Measurements from ENCODE around the gene MUC20. TPM values are rescaled to one million over a fixed set of nuclear protein-coding genes. Genes with fewer than 3 reads are reported as not detected.

Gene MUC20
- total RNA-seq, 1 donor from 2014 or later: 9.3 TPM

DNA sequence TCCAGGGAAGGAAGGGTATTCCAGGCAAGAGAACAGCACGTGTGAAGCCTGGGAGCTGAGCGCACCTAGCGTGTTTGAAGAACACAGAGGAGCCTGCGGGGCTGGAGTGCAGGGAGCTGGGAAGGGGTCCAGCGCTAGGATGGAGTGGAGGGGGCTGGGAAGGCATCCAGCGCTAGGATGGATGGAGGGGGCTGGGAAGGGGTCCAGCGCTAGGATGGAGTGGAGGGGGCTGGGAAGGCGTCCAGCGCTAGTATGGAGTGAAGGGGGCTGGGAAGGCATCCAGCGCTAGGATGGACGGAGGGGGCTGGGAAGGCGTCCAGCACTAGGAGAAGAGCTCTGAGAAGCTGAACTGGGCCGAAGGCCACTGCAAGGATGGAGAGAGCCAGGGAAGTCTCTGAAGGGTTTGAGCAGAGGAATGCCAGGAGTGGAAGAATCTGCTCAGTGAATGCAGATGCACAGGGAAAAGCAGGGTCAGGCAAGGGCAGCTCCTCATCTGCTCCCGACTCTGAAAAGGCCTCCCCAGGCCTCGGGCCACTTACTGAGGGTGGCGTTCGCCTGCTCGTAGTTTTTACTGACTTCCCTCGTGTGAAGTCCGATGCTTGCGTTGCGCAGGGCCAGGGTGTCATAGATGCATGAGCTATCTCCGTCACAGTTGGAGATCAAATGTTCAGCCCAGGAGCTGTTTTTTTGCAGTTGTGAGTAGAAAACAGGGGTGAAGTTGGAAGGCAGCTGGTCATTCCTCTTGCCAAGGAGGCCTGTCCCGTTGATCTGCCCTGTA is 39.8 kb downstream of the MUC20 start:
- TF ChIP-seq, protein P1, sequence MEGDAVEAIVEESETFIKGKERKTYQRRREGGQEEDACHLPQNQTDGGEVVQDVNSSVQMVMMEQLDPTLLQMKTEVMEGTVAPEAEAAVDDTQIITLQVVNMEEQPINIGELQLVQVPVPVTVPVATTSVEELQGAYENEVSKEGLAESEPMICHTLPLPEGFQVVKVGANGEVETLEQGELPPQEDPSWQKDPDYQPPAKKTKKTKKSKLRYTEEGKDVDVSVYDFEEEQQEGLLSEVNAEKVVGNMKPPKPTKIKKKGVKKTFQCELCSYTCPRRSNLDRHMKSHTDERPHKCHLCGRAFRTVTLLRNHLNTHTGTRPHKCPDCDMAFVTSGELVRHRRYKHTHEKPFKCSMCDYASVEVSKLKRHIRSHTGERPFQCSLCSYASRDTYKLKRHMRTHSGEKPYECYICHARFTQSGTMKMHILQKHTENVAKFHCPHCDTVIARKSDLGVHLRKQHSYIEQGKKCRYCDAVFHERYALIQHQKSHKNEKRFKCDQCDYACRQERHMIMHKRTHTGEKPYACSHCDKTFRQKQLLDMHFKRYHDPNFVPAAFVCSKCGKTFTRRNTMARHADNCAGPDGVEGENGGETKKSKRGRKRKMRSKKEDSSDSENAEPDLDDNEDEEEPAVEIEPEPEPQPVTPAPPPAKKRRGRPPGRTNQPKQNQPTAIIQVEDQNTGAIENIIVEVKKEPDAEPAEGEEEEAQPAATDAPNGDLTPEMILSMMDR (conservative IDR thresholded peaks at IDR 0.05; ENCODE audit: low read depth, low read length): no peak
- DNase-seq (ENCODE audit: low read depth): no peak
- no peak overlapping the region for H3K4me3 ChIP-seq (ENCODE audit: low read depth, low read length)

DNA sequence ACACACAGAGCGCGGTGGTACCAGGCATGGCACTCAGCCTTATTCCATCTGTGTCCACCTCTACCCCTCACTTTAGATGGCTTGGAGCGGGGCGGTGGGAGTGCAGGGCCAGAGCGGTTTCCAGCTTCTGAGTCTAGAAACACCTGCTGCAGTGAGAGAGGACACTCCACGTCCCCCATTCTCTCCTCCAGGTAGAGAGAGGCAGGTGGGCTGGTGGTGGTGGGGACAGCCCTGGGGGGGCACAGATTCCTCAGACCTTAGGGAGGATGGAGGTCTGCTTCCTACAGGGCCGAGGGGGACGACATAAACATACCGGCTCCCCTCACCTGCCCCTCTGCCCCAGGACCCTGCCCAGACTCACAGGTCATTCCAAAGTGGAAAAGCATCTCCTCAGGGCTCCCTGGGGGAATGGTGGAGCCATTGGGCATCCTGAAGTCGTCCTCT is 40.4 kb downstream of the MUC20 start:
- H3K4me3 ChIP-seq (ENCODE audit: low read depth, low read length): no peak overlapping the region
- TF ChIP-seq, protein P1 (conservative IDR thresholded peaks at IDR 0.05; ENCODE audit: low read depth, low read length): no peak
- no peak for DNase-seq (ENCODE audit: low read depth)

DNA sequence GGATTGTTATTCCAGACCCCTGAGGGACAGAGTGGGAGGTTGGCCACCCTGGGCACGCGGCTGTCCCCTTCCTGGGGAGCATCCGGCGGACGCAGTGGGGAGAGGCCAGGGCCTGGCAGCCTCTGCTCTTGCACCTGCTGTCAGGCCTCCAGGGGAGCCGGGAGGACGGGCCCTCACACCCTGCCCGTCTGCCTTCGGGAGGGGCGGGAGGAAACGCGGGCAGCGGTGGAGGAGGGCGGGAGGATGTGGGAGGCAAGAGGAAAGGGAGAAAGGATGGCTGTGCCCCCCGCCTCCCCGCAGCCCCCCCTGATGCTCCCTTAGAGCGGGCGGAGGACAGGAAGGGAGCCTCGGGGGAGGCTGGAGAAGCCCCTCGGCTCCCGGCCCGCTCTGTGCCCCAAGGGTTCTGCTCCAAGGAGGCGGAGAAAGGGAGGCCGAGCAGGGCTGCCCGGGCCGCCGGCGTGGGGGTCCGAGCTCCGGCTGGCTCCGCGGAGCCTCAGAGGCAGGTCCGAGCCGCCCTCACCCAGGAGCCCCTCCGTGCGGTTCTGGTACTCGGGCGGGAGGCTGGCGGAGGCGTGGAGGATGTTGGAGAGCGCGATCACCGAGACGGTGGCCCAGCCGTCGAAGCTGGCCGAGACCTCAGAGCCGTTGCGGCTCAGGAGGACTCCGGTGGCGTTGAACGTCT is 40.9 kb downstream of the MUC20 start:
- TF ChIP-seq, protein P1 (conservative IDR thresholded peaks at IDR 0.05; ENCODE audit: low read depth, low read length): no peak
- no peak for DNase-seq (ENCODE audit: low read depth)

DNA sequence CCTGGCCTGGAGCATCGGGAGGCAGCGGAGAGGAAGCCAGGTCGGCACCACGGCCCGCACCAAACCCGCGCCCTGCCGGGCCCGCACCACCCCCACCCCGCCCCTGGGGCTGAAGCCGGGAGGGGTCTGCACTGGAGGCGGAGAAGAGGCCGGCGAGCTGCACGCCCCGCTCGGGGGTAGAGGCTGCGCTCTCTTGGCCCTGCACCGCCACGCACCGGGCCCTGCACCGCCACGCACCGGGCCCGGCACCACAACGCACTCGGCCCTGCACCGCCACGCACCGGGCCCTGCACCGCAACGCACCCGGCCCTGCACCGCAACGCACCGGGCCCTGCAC is 41.4 kb downstream of the MUC20 start:
- no peak overlapping the region for H3K4me3 ChIP-seq (ENCODE audit: low read depth, low read length)

More for the DNA sequence above, 40.9 kb downstream of the MUC20 start:
- no peak overlapping the region for H3K4me3 ChIP-seq (ENCODE audit: low read depth, low read length)

DNA sequence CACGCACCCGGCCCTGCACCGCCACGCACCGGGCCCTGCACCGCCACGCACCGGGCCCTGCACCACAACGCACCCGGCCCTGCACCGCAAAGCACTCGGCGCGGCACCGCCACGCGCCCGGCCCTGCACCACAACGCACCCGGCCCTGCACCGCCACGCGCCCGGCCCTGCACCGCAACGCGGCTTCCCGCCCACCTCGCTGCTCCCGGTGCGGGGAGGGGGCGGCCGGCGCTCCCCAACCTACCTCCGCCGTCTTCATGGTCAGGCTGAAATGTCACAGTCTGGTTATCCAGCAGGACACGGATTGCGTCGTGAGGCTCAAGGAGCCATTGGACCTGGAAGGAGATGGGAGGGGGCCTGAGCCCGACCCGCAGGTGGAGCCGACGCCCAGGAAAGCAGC is 41.8 kb downstream of the MUC20 start:
- DNase-seq (ENCODE audit: low read depth): no peak
- no peak overlapping the region for H3K4me3 ChIP-seq (ENCODE audit: low read depth, low read length)
- TF ChIP-seq, protein P1 (conservative IDR thresholded peaks at IDR 0.05; ENCODE audit: low read depth, low read length): no peak

More for the DNA sequence above, 41.4 kb downstream of the MUC20 start:
- DNase-seq (ENCODE audit: low read depth): no peak
- TF ChIP-seq, protein P1 (conservative IDR thresholded peaks at IDR 0.05; ENCODE audit: low read depth, low read length): no peak

DNA sequence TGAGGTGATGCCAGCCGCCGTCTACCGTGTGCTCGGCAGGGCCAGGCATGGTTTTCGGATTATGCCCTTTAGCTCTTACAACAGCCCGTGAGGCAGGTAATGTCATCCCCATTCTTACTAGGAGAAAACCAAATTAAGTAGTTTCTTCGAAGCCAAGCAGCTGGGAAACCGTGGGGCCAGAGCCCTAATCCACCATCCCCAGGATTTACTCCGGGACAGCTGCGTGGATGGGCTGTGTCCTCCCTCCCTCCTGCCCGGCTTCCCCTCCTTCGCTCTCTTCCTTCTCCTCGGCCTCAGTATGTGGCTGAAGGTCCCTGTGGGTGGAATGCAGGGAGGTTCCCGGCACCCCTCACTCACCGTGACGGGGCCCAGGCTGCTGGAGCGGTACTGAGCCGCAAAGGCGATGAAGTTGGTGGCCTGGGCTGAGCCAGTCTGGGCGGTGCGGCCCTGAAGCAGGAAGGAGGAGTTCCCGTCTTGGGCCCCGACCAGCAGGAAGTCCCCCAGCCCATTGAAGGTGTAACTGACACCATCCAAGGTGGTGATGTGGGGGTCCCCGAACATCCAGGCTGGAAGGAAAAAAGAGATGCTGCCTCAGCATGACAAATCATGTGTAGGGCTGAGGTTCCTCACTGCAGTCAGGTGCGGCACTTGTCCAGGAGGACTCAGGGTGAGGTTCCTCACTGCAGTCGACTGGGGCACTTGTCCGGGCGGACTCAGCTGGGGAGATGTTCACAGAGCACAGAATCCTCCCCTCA is 42.5 kb downstream of the MUC20 start:
- no peak for DNase-seq (ENCODE audit: low read depth)
- TF ChIP-seq, protein P1 (conservative IDR thresholded peaks at IDR 0.05; ENCODE audit: low read depth, low read length): no peak
- no peak overlapping the region for H3K4me3 ChIP-seq (ENCODE audit: low read depth, low read length)
